Adrenal gland (tissue), 12 donors: ENCODE measurements around the gene ITM2C. TPM values are rescaled to one million over a fixed set of nuclear protein-coding genes. Genes with fewer than 3 reads are reported as not detected.
A peak's percentile ranks its signal among the peaks of the same experiment; 100 is the strongest.

ENCODE experiments used
- DNase-seq, 7 donors: peaks; one replicate each; pipeline ENCODE4 v3.0.0-alpha.2; 2019 to 2020
- H3K27ac ChIP-seq, 5 donors: fragments of 200-600 bp; sonication (generic) in 4 of 5; 1 replicate in 3 of 5; 2 replicates in 2 of 5; pipeline versions ENCODE4 v1.5.1 to v1.8.0; 2016 to 2020; ENCODE audit warnings: mild to moderate bottlenecking in 1 of 5
- H3K27me3 ChIP-seq: fragments of 200-600 bp; 2 replicates; pipeline ENCODE4 v1.8.0; 2021
- H3K36me3 ChIP-seq, 2 donors: fragments of 200-600 bp; replicated peaks in 1 of 2; 1 replicate in 1 of 2; 2 replicates in 1 of 2; pipeline versions ENCODE4 v1.5.1 to v1.8.0; 2018 to 2022
- H3K4me1 ChIP-seq, 2 donors: fragments of 200-600 bp; replicated peaks in 1 of 2; 1 replicate in 1 of 2; 2 replicates in 1 of 2; pipeline versions ENCODE4 v1.5.1 to v1.8.0; 2018 to 2021
- H3K4me3 ChIP-seq, 4 donors: fragments of 200-600 bp; sonication (generic) in 3 of 4; one replicate each; pipeline ENCODE4 v1.5.1; 2016 to 2018
- H3K9me3 ChIP-seq, 3 donors: fragments of 200-600 bp; sonication (generic) in 1 of 3; replicated peaks in 1 of 3; 1 replicate in 2 of 3; 2 replicates in 1 of 3; pipeline versions ENCODE4 v1.5.1 to v1.8.0; 2016 to 2021
- CTCF ChIP-seq, 6 experiments: fragments of 450-650 bp in 4 of 6; fragments of 200-600 bp in 2 of 6; sonication (generic) in 1 of 6; IDR thresholded peaks; 1 replicate in 5 of 6; 2 replicates in 1 of 6; pipeline versions ENCODE4 v1.5.1 to v1.8.0; 2016 to 2021; ENCODE audit warnings: antibody characterized with exemption in 6 of 6, mild to moderate bottlenecking in 2 of 6, moderate library complexity in 1 of 6
- POLR2A ChIP-seq, 2 donors: fragments of 450-650 bp; IDR thresholded peaks; one replicate each; pipeline ENCODE4 v1.6.1; 2017; ENCODE audit warnings: antibody characterized with exemption in 2 of 2, mild to moderate bottlenecking in 2 of 2, moderate library complexity in 1 of 2
- WGBS, 4 donors: extraction: QIAGEN DNeasy Blood & Tissue Kit in 2 of 4; methylation state at CpG; one replicate each; pipeline versions ENCODE4 v1.1.5 to v1.1.7; 2013 to 2017; 5-methylcytosine and 5-hydroxymethylcytosine counted together
- intact Hi-C, 2 donors: fragments of 100-400 bp; cut with DNase I; formaldehyde crosslinking; loops; one replicate each; pipeline versions ENCODE4 v1.14.1 to v1.15.0; 2022 to 2023
- polyA plus RNA-seq, 3 donors: library from polyadenylated mRNA; stranded (reverse); fragments of 200-250 nt in 2 of 3; fragments of 350-450 nt in 1 of 3; fragmentation: Illumina TruSeq in 1 of 3; extraction: RNeasy Lipid Tissue Mini Kit (QIAGEN cat#74804) in 1 of 3; gene quantifications; one replicate each; pipeline ENCODE4 v1.2.3, GENCODE V29; 2013 to 2014
- total RNA-seq, 9 donors: library from RNA; depleted of rRNA in 4 of 9; stranded (reverse); fragments of >200 nt in 4 of 9; fragments of 120-200 nt in 1 of 9; fragmentation: NEBNext Ultra II Directional in 1 of 9; extraction: Animal tissue kit (Norgen Biotek cat#: 25700) in 1 of 9; gene quantifications; one replicate each; pipeline versions ENCODE4 v1.1.0 to v1.2.4, GENCODE V29; 2013 to 2023
- donor health status: healthy with polysubstance abuse.
- donor health status: Bipolar disorder and iron deficiency.
- donor health status: DM: yes; HTN: yes; CAD: no.
- donor health status: DM: no; HTN: no; CAD: no.
- donor health status: DM: no; HTN: no; CAD: no.
- donor health status: DM: yes; HTN: yes; CAD: no.

ITM2C gene
- total and polyA plus RNA-seq, 12 donors: 16.8 to 131 (median 35.6) TPM

GRCh38 chr2:230847883-230848388 lies 16.8 kb upstream of the ITM2C start:
- H3K9me3 ChIP-seq: no peaks in the 10 kb centered on the region
- 9 to 11% (median 10%) methylated on average over 20 to 32 of the region's 32 CpGs for WGBS, 4 donors
- H3K27ac ChIP-seq: no peak overlapping the region
- TF ChIP-seq CTCF (IDR thresholded peaks at IDR 0.05) (peak; percentile 63 to 91 (median 84)), POLR2A (IDR thresholded peaks at IDR 0.05) (no peak)
- no peaks in the 10 kb centered on the region for H3K27me3 ChIP-seq
- no peak overlapping the region for H3K4me3 ChIP-seq
- intact Hi-C loops: loop anchor here (5.0 kb wide), 2 partner anchors 139 to 144 kb away; no protein-coding TSS in a partner anchor
- H3K36me3 ChIP-seq: no peaks in the 10 kb centered on the region
- DNase-seq: peak; percentile 80 to 93 (median 90)
- H3K4me1 ChIP-seq: no peaks in the 10 kb centered on the region

DNA sequence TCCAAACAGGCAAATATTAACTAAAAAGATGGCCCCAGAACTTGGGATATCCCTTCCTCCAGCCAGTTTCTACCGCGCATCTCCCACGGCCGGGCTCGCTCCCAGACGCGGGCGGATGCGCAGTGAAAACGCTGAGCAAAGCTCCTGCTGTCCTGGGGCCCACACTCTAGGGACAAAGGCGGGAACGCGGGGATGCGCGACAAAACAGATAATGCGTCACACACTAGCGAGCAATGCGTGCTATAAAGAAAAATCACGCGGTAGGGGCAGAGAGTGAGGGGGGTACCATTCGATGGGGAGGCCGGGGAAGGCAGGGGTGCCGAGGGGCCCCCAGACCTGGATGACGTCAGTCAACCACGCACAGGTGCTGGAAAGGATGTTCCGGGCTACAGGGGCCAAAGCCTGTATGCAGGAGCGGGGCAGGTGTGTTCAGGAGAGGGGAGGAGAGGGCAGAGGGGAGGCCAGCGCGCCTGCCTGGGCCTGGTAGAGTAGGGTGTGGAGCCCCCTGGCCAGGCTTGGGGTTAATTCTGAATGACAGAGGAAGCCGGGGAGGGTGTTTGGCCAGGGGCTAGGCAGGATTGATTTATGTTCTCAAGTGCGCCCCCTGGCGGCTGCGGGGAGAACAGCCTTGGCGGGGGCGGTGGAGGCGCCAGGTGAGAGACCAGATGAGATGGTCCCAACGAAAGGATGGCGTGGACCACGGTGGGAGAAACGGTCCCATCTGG lies 14.9 kb upstream of the ITM2C start:
- peak in 4 of 7 donors; percentile 42 to 76 (median 62) for DNase-seq
- Histone ChIP-seq H3K27me3 (no peaks in the 10 kb centered on the region), H3K27ac (no peak overlapping the region), H3K9me3 (no peaks in the 10 kb centered on the region), H3K36me3 (no peaks in the 10 kb centered on the region), H3K4me1 (no peaks in the 10 kb centered on the region), H3K4me3 (no peak overlapping the region)
- TF ChIP-seq POLR2A (IDR thresholded peaks at IDR 0.05): no peak
- peak; percentile 48 to 79 (median 69) for TF ChIP-seq CTCF (IDR thresholded peaks at IDR 0.05)
- 61 to 65% (median 64%) methylated on average over 38 to 40 of the region's 40 CpGs for WGBS, 4 donors
- intact Hi-C loops: loop anchor here (5.0 kb wide), 2 partner anchors 138 to 143 kb away; no protein-coding TSS in a partner anchor

GRCh38 chr2:230850358-230850658 lies 14.4 kb upstream of the ITM2C start:
- no peaks in the 10 kb centered on the region for H3K36me3 ChIP-seq
- no peaks in the 10 kb centered on the region for H3K27me3 ChIP-seq
- intact Hi-C loops: no loop called here
- no peak for TF ChIP-seq POLR2A (IDR thresholded peaks at IDR 0.05)
- TF ChIP-seq CTCF (IDR thresholded peaks at IDR 0.05): peak in 2 of 6 experiments; percentile 4 to 27
- no peak for DNase-seq
- no peak overlapping the region for H3K4me3 ChIP-seq
- no peaks in the 10 kb centered on the region for H3K4me1 ChIP-seq
- H3K27ac ChIP-seq: no peak overlapping the region
- 63 to 73% (median 64%) methylated on average over 7 of the region's 7 CpGs for WGBS, 4 donors
- H3K9me3 ChIP-seq: no peaks in the 10 kb centered on the region

DNA sequence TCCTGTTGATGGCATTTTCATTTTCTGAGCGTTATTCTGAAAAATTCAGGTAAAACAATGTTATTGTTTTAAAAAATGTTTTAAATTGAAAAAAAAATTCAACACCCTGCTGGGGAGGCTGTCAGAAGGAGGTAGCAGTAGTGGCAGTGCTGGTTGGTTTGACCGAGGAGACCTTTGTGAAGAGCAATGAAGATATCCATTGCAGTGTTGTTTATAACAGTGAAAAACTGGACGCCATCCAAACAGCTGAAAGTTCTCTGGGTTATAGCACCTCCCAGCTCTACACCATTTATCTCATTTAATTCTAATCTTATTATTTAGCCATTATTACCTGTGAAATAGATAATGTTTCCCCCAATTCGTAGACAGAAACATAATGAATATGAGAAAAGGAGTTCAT lies 12.6 kb upstream of the ITM2C start:
- intact Hi-C loops: no loop called here
- no peak overlapping the region for H3K27ac ChIP-seq
- TF ChIP-seq CTCF (IDR thresholded peaks at IDR 0.05) (no peak), POLR2A (IDR thresholded peaks at IDR 0.05) (no peak)
- H3K9me3 ChIP-seq: no peaks in the 10 kb centered on the region
- DNase-seq: no peak
- no peaks in the 10 kb centered on the region for H3K4me1 ChIP-seq
- H3K4me3 ChIP-seq: no peak overlapping the region
- H3K27me3 ChIP-seq: no peaks in the 10 kb centered on the region
- H3K36me3 ChIP-seq: no peaks in the 10 kb centered on the region
- WGBS, 4 donors: 82 to 86% (median 83%) methylated on average over 4 of the region's 4 CpGs
